HG03521 (cell line): Measurements from ENCODE around the gene ZMYM2.

Experiments
- ATAC-seq: cut with Tn5 transposase; IDR thresholded peaks from one replicate; pipeline ENCODE4 v1.9.1; 2021; ENCODE audit warnings: mild to moderate bottlenecking, moderate library complexity; ENCODE audit not compliant: unreplicated experiment

The ZMYM2 gene

GRCh38 chr13:20044086-20044485 lies 85.6 kb downstream of the ZMYM2 start:
- no peak for ATAC-seq

- ATAC-seq = no peak
Measured at GRCh38 chr13:20045950-20046548, 87.5 kb downstream of the ZMYM2 start.

GRCh38 chr13:20049558-20050473 lies 91.3 kb downstream of the ZMYM2 start:
- no peak for ATAC-seq

GRCh38 chr13:20051366-20051765 lies 92.8 kb downstream of the ZMYM2 start:
- ATAC-seq = no peak

GRCh38 chr13:20053016-20053415 lies 94.5 kb downstream of the ZMYM2 start:
- ATAC-seq = no peak

- ATAC-seq = no peak
Measured at GRCh38 chr13:20053891-20054290, 95.4 kb downstream of the ZMYM2 start.

GRCh38 chr13:20054586-20054985 lies 96.1 kb downstream of the ZMYM2 start:
- no peak for ATAC-seq

- ATAC-seq = no peak
Measured at GRCh38 chr13:20057214-20057613, 98.7 kb downstream of the ZMYM2 start.

- no peak for ATAC-seq
Measured at GRCh38 chr13:20057963-20058362, 99.4 kb downstream of the ZMYM2 start.

GRCh38 chr13:20058476-20058875 lies 99.9 kb downstream of the ZMYM2 start:
- no peak for ATAC-seq

GRCh38 chr13:20064128-20064527 lies 105.6 kb downstream of the ZMYM2 start:
- no peak for ATAC-seq

GRCh38 chr13:20065516-20065915 lies 107.0 kb downstream of the ZMYM2 start:
- ATAC-seq = no peak

GRCh38 chr13:20069956-20070355 lies 111.4 kb downstream of the ZMYM2 start:
- ATAC-seq = no peak

GRCh38 chr13:20073775-20074174 lies 115.2 kb downstream of the ZMYM2 start:
- no peak for ATAC-seq

- ATAC-seq = no peak
Measured at GRCh38 chr13:20074966-20075365, 116.4 kb downstream of the ZMYM2 start.

GRCh38 chr13:20077086-20077485 lies 118.6 kb downstream of the ZMYM2 start:
- no peak for ATAC-seq

GRCh38 chr13:20080377-20081164 lies 122.0 kb downstream of the ZMYM2 start:
- no peak for ATAC-seq

- ATAC-seq = no peak
Measured at GRCh38 chr13:20090349-20090748, 131.8 kb downstream of the ZMYM2 start.

GRCh38 chr13:20093951-20094350 lies 135.4 kb downstream of the ZMYM2 start:
- ATAC-seq = no peak

GRCh38 chr13:20099319-20099718 lies 140.8 kb downstream of the ZMYM2 start:
- no peak for ATAC-seq

GRCh38 chr13:20101467-20102316 lies 143.2 kb downstream of the ZMYM2 start:
- ATAC-seq = no peak
